Measurements from ENCODE around the gene TMTC2. TPM values are rescaled to one million over a fixed set of nuclear protein-coding genes. Genes with fewer than 3 reads are reported as not detected.
"Not testable (repeated sequence)": the region's sequence is repeated elsewhere in the genome, so short reads cannot be mapped to it uniquely, and the experiment has no call there.

TMTC2 gene
- polyA plus RNA-seq, 1 donor = 46.4 TPM

- DNase-seq = no peak
Observed at GRCh38 chr12:82723891-82724290, 37.2 kb downstream of the TMTC2 start.

- no peak for DNase-seq
Observed at GRCh38 chr12:82725741-82726140, 39.0 kb downstream of the TMTC2 start.

- no peak for DNase-seq
Observed at GRCh38 chr12:82727886-82728285, 41.2 kb downstream of the TMTC2 start.

GRCh38 chr12:82728710-82729109 is 42.0 kb downstream of the TMTC2 start:
- no peak for DNase-seq

DNA sequence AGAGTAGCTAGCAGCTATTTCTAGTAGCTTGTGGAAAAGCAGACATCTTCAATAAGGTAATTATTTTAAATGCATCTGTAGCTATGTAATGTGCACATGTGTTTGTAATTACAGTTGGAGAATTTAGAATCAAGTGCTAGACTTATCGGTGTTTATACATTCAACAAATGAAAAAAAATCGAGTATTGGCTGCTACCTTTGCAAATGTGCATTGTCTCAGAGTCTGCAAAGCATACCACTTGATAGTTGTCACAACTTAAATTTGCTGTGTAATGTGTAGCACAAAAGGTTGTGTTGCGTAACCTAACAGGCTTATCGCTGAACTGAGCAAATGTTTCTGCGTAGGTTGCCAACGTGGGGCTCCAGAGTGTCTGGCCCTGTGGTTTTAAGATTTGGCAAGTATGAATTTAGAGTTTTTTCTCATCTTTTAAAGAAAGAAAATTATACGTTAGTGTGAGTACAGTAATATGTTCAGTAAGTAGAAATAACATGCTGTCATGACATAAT is 44.3 kb downstream of the TMTC2 start:
- no peak for DNase-seq

DNA sequence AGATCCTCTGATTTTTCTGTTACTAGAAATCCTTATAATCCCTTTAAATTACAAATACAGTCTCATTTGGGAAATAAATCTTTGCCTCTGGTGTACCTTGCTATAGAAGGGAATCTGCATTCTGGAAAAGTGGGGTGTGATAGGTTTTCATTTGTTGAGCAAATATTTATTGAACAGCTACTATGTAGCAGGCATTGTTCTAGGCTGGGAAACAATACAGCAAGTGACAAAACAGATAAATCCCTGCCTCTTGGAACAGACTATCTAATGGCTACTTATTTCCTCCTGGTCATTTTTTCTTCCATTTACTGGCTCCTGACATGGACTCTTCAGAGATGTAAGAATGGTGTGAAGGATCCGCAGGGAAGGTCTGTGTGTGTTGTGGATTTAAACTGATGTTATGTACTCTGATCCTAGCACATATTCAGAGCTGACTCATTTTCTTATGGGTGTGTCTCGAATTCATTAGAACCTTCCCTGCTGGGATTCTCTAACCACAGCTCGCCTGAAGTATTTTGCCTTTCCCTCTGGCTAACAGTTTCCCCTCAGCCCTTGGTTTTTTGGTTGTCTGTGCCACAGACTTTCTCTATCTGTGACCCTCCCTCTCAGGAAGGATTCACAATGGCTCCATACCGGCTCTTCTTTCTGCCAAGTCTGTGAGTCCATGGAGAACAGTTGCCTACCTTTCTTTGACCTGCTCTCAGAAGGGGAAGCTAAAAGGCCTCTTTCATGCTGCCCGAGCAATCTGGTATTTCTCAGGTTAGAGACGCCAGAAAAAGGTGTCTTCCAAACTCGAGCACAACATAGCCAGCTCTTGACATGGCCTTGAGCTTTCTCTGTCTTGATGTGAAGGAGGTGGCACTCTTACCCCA is 53.7 kb downstream of the TMTC2 start:
- DNase-seq = no peak

- no peak for DNase-seq
Observed at GRCh38 chr12:82745063-82745674, 58.5 kb downstream of the TMTC2 start.

- DNase-seq = no peak
Observed at GRCh38 chr12:82745807-82746206, 59.1 kb downstream of the TMTC2 start.

- DNase-seq = no peak
Observed at GRCh38 chr12:82746668-82747067, 60.0 kb downstream of the TMTC2 start.

- DNase-seq = no peak
Observed at GRCh38 chr12:82749015-82749414, 62.3 kb downstream of the TMTC2 start.

DNA sequence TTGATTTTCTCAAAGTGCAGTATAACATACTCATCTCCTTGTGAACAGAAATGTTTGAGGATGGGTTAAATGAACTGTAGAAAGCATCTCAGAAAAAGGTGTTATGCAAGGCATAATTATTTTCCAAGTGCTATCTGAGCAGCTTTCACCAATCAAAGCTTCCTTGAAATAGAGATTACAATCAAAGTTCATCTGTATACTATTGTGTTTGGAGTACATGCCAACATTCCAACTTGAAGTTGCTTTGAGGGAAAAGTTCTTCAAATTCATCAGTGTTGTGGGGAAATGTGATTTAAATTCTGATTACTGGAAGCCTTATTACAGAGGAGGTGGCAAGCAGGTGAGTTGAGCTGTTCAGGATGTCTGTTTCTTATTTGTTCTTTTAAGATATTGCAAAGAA is 68.2 kb downstream of the TMTC2 start:
- no peak for DNase-seq

- no peak for DNase-seq
Observed at GRCh38 chr12:82756303-82756702, 69.6 kb downstream of the TMTC2 start.

DNA sequence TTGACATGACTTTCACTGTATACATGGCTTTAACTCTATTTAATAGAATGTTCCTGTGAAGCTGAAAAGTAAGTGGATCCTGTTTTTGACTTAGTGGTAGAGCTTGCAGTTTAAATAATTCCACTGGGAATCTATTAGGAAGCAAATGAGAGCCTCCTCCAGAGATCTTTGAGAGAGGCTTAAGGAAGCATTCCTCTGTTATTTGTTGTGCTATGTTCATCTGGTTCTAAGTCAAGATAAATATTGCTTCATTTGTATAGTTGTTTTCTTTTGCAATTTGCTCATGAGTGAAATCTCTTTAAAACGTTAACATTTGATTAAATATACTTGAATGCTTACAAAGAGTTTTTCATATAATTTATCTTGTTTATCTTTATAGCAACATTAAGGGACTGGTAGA is 70.4 kb downstream of the TMTC2 start:
- DNase-seq = no peak

DNA sequence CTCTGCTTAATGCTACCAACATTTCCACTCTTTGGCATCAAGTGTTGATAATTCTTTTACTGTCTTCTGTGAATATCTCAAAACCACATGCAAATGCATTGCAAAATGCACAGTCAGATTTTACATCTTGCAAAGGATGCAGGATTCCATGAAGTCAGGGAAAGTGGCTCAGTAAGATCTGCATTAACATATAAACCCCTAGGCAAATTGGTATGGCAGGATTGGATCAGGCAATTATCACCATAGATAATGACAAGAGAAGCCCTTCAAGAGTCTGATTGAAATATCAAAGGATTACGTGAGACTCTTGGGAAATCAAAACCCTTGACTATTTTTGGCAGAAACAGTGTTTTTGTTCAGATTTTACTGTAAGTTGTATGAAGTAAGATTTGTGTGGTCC is 71.0 kb downstream of the TMTC2 start:
- no peak for DNase-seq

DNA sequence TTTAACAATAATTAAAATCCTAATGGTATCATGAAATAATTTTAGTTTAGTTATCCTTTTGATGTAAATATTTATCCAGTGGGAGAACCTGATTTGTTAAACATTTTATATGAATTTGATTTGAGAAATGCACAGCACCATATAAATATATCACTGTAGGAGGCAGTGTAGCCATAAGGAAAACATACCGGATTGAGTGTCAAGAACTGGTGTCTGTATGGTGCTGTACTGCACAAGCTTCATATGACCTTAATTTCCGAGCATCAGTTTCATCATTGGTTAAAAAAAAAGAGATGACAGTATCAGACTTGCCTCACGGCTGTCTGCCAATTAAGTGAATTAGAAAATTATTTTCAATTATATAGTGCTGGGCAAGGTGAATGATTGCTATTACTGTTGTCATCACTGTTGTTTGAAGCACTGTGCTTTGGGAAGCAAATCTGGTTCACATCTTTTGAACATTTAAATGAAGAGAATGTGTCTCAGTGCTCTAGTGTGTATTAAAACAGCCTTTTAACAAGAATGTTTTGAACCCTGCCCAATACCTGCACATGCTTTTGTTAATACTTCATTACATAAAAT is 72.1 kb downstream of the TMTC2 start:
- no peak for DNase-seq

- no peak for DNase-seq
Observed at GRCh38 chr12:82760423-82760822, 73.7 kb downstream of the TMTC2 start.

GRCh38 chr12:82765206-82765605 is 78.5 kb downstream of the TMTC2 start:
- DNase-seq = not testable (repeated sequence)

GRCh38 chr12:82765971-82766705 is 79.4 kb downstream of the TMTC2 start:
- DNase-seq = no peak

GRCh38 chr12:82774666-82775065 is 88.0 kb downstream of the TMTC2 start:
- no peak for DNase-seq

DNA sequence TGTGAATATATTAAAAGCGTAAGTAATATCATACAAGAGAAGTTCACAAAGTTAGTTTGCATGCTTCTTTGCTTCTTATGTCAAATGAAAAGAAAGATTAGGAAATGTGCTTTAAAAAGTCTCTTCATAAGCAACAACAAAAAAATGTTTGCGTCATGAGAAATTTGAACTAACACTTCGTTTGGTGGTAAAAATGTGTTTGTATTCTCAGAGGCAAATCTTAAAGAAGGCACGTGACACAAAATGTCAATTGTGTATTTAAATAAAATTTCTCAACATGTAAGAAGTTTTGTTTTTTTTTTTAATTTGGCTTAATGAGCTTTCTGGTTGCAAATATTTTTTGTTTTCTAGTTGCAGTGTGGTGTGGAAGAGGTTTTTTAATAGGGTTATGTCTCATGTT is 93.8 kb downstream of the TMTC2 start:
- DNase-seq = no peak

- no peak for DNase-seq
Observed at GRCh38 chr12:82781309-82781997, 94.7 kb downstream of the TMTC2 start.

DNA sequence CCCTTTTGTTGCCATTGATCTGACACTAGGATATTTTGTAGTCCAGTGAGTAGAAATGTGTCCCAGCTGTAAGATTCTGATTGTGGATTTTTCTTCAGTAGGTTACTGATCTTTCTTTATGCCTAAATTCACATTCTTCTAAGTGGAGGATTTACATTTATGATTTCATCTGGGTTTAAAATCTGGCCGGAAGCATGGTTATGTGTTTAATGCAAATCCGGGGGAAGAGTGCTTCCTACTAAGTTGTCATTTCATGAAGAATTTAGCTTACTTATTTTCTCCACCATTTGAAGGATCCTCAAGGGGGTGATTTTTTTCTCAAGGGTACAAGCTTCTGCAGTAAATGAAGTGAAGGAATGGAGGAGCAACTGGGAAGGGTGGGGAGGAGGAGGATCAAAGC is 96.7 kb downstream of the TMTC2 start:
- DNase-seq = no peak

Measured in left kidney (tissue), 2 donors.